Upper lobe of left lung (tissue), 6 donors: ENCODE results near the gene ARAF. TPM values are rescaled to one million over a fixed set of nuclear protein-coding genes. Genes with fewer than 3 reads are reported as not detected.
"Not testable (repeated sequence)": the region's sequence is repeated elsewhere in the genome, so short reads cannot be mapped to it uniquely, and the experiment has no call there.

Source experiments
- ATAC-seq, 2 donors: fragments of 200-7000 bp; cut with Tn5 transposase; one replicate each; pipeline ENCODE4 v1.9.1; 2022; ENCODE audit warnings: mild to moderate bottlenecking in 2 of 2, moderate library complexity in 2 of 2; ENCODE audit not compliant: low FRiP score in 2 of 2
- DNase-seq, 2 donors: peaks; one replicate each; pipeline ENCODE4 v3.0.0-alpha.2; 2019 to 2020
- H3K27ac ChIP-seq, 4 donors: fragments of 200-600 bp; sonication (generic); one replicate each; pipeline ENCODE4 v1.5.1; 2016 to 2019
- H3K27me3 ChIP-seq, 4 donors: fragments of 200-600 bp; sonication (generic); one replicate each; pipeline ENCODE4 v1.5.1; 2017 to 2019
- H3K36me3 ChIP-seq, 4 donors: fragments of 200-600 bp; sonication (generic); one replicate each; pipeline ENCODE4 v1.5.1; 2016 to 2019
- H3K4me1 ChIP-seq, 4 donors: fragments of 200-600 bp; sonication (generic); one replicate each; pipeline ENCODE4 v1.5.1; 2018 to 2019
- H3K4me3 ChIP-seq, 4 donors: fragments of 200-600 bp; sonication (generic); one replicate each; pipeline ENCODE4 v1.5.1; 2017 to 2019; ENCODE audit warnings: mild to moderate bottlenecking in 2 of 4, moderate library complexity in 1 of 4
- H3K9me3 ChIP-seq, 4 donors: fragments of 200-600 bp; sonication (generic); one replicate each; pipeline ENCODE4 v1.5.1; 2018 to 2019
- CTCF ChIP-seq, 6 experiments: fragments of 450-650 bp in 4 of 6; fragments of 200-600 bp in 2 of 6; sonication (generic) in 2 of 6; IDR thresholded peaks; one replicate each; pipeline ENCODE4 v1.5.1; 2016 to 2019; ENCODE audit warnings: antibody characterized with exemption in 6 of 6
- EP300 ChIP-seq, 4 donors: sonication (generic); formaldehyde crosslinking; IDR thresholded peaks; one replicate each; pipeline ENCODE4 v1.5.1; 2017; ENCODE audit warnings: antibody characterized with exemption in 4 of 4, control low read depth in 2 of 4
- POLR2A ChIP-seq, 4 donors: fragments of 450-650 bp; IDR thresholded peaks; one replicate each; pipeline ENCODE4 v1.5.1; 2016 to 2017; ENCODE audit warnings: antibody characterized with exemption in 4 of 4, mild to moderate bottlenecking in 2 of 4
- POLR2AphosphoS5 ChIP-seq, 2 donors: sonication (generic); formaldehyde crosslinking; IDR thresholded peaks; one replicate each; pipeline ENCODE4 v1.5.1; 2017; ENCODE audit warnings: antibody characterized with exemption in 2 of 2
- WGBS, 2 donors: methylation state at CpG; one replicate each; pipeline ENCODE4 v1.1.5; 2017 to 2018; 5-methylcytosine and 5-hydroxymethylcytosine counted together
- total RNA-seq, 6 donors: library from RNA; depleted of rRNA in 4 of 6; stranded (reverse); fragments of >200 nt in 4 of 6; gene quantifications; one replicate each; pipeline versions ENCODE4 v1.1.0 to v1.2.1, GENCODE V29; 2016 to 2021
- donor health status: DM: no; HTN: no; CAD: no; lungs with moderate emphysema.
- donor health status: DM: no; HTN: yes; CAD: no; lungs with severe emphysema.

The ARAF gene
- total RNA-seq, result 100 to 1,000 TPM in 2 of 6 donors, 10 to 100 TPM in 4; 42.0 to 104 (median 85.2) TPM

- H3K4me3 ChIP-seq, result peak within 1 kb of the TSS; percentile 32 to 69 (median 56)
- DNase-seq (peak; percentile 93 to 96), ATAC-seq (peak; percentile 95 to 97)
- TF ChIP-seq EP300 (IDR thresholded peaks at IDR 0.05) (peak in 1 of 4 donors; percentile 11), POLR2AphosphoS5 (IDR thresholded peaks at IDR 0.05) (peak; percentile 51 to 78), POLR2A (IDR thresholded peaks at IDR 0.05) (peak in 2 of 4 donors; percentile 46 to 79), CTCF (IDR thresholded peaks at IDR 0.05) (no peak)
- no peaks in the 10 kb centered on the region for H3K9me3 ChIP-seq
- peaks cover 5 to 13% (median 12%) of the 10 kb centered on the region in 4 donors for H3K4me1 ChIP-seq
- whole genome bisulfite sequencing, 2 donors, result 53% methylated on average over 59 of the region's 59 CpGs; no CpG with 5 or more reads in 1 of the 2 donors
- H3K27ac ChIP-seq, result peak within 1 kb of the TSS; percentile 91 to 97 (median 96)
- no peaks in the 10 kb centered on the region for H3K27me3 ChIP-seq
- H3K36me3 ChIP-seq, result peaks cover 0 to 29% (median 13%) of the 10 kb centered on the region in 4 donors
These were observed at the start of gene ARAF for GRCh38 chrX:47560934-47561658. TSS of gene ARAF (plus strand) at chrX:47561205. CDS start at chrX:47562968, 1,763 bp downstream.

DNA sequence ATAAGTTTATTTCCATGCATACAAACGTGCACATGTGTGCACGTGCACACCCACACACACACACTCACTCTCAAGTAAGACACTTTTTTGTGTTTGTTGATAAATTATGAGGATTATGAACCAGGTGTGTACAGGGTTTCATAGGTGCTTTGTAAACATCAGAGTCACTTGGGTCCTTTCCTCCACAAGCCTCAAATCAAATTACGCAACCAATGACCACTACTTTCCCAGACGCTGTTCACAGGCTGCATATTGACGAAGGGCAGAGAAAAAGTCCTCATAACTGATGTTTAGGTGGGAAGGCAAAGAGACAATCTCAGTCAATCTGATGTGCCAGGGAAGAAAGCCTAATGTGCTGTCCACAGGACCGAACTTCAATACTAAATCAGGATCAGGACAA lies 48.6 kb upstream of the ARAF start:
- not testable (repeated sequence) for DNase-seq, H3K4me1 ChIP-seq, H3K27me3 ChIP-seq, H3K27ac ChIP-seq, H3K9me3 ChIP-seq, H3K36me3 ChIP-seq, H3K4me3 ChIP-seq, ATAC-seq
- WGBS, 2 donors, result 71 to 72% methylated on average over 4 of the region's 6 CpGs

DNA sequence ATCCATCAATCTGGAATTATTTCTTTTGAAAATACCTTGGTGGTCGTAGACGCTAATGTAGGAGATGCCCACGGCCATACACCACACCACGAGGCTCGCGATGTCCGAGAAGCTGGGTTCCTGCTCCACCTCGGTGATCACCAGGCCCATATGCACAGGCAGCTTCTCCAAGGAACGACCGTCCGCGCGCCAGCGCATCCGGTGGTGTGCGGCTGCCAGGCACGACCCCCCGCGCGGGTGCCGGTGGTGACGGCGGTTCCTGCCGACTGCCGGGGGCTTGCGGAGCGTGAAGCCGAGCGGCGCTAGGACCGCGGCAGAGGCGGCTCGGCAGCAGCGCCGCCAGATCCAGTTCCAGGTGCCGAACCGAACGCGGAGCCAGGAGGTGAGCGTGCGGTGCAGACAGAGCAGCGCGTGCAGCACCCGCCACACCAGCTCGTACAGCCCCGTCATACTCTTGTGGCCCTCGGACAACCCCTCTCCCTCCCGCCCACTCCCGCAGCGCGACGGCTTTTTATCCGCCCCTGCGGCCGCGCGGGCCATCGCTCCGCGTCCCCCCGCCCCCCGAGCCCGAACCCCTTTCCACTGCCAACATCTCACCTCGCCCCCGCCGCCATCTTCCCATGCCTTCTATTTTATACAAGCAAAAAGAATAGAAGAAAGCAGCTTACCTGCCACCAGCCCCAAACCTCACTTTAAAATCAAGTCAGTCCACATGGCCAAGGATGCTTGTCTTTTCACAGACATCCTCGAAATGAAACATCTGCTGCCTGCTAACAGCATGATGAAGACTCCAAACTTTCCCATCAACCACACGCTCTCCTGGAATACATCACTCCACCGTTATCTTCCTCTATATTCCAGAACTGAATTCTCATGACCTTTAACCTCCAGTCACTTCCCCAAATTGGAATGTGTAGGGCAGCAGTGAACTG lies 47.7 kb upstream of the ARAF start:
- peak in 1 of 2 donors; percentile 51 for DNase-seq
- H3K36me3 ChIP-seq, H3K9me3 ChIP-seq, H3K4me1 ChIP-seq, H3K27ac ChIP-seq, H3K27me3 ChIP-seq: not testable (repeated sequence)
- 23 to 46% methylated on average over 5 to 15 of the region's 70 CpGs for WGBS, 2 donors
- ATAC-seq, result peak; percentile 69 to 73
- peak overlapping the region in 3 of 4 donors; percentile 30 to 44 (median 38) for H3K4me3 ChIP-seq

GRCh38 chrX:47514533-47515235 lies 46.3 kb upstream of the ARAF start:
- ATAC-seq, result no peak
- no peak overlapping the region for H3K4me3 ChIP-seq
- WGBS, 2 donors, result 69 to 91% methylated on average over 7 of the region's 7 CpGs
- H3K27ac ChIP-seq, result no peak overlapping the region
- H3K36me3 ChIP-seq, result no peaks in the 10 kb centered on the region
- H3K4me1 ChIP-seq, result no peaks in the 10 kb centered on the region
- H3K9me3 ChIP-seq, result no peaks in the 10 kb centered on the region
- DNase-seq, result no peak
- no peaks in the 10 kb centered on the region for H3K27me3 ChIP-seq
- TF ChIP-seq POLR2AphosphoS5 (IDR thresholded peaks at IDR 0.05) (no peak), CTCF (IDR thresholded peaks at IDR 0.05) (no peak), EP300 (IDR thresholded peaks at IDR 0.05) (no peak), POLR2A (IDR thresholded peaks at IDR 0.05) (no peak)

GRCh38 chrX:47515941-47516665 lies 44.9 kb upstream of the ARAF start:
- Histone ChIP-seq H3K27me3 (no peaks in the 10 kb centered on the region), H3K27ac (no peak overlapping the region), H3K4me1 (no peaks in the 10 kb centered on the region), H3K36me3 (no peaks in the 10 kb centered on the region), H3K4me3 (no peak overlapping the region), H3K9me3 (peaks cover 0 to 4% (median 0%) of the 10 kb centered on the region in 4 donors)
- ATAC-seq, result no peak
- TF ChIP-seq EP300 (IDR thresholded peaks at IDR 0.05) (no peak), POLR2A (IDR thresholded peaks at IDR 0.05) (no peak), POLR2AphosphoS5 (IDR thresholded peaks at IDR 0.05) (no peak), CTCF (IDR thresholded peaks at IDR 0.05) (no peak)
- no peak for DNase-seq
- WGBS, 2 donors, result 79 to 91% methylated on average over 8 of the region's 8 CpGs
